Neural crest cell (in vitro differentiated cells): ENCODE measurements around the gene HJURP. TPM values are rescaled to one million over a fixed set of nuclear protein-coding genes. Genes with fewer than 3 reads are reported as not detected.

Experiments
- DNase-seq: peaks from one replicate; pipeline ENCODE4 v3.0.0; 2021; ENCODE audit warnings: low read depth, mixed read lengths, low spot score
- H3K27ac Mint-ChIP-seq: one replicate; pipeline ENCODE4 v1.8.0; 2021; ENCODE audit warnings: mild to moderate bottlenecking, mixed read lengths; ENCODE audit not compliant: unreplicated experiment
- H3K27me3 Mint-ChIP-seq: 2 replicates; pipeline ENCODE4 v1.8.0; 2021; ENCODE audit warnings: low read depth, mild to moderate bottlenecking, mixed read lengths
- H3K36me3 Mint-ChIP-seq: 2 replicates; pipeline ENCODE4 v1.8.0; 2021; ENCODE audit warnings: low read depth, mild to moderate bottlenecking, mixed read lengths
- H3K4me1 Mint-ChIP-seq: 2 replicates; pipeline ENCODE4 v1.8.0; 2021; ENCODE audit warnings: mixed read lengths
- H3K4me3 Mint-ChIP-seq: one replicate; pipeline ENCODE4 v1.8.0; 2021; ENCODE audit warnings: mild to moderate bottlenecking, mixed read lengths
- H3K9me3 Mint-ChIP-seq: 2 replicates; pipeline ENCODE4 v1.8.0; 2021; ENCODE audit warnings: mixed read lengths
- CTCF ChIP-seq: fragments of 200-600 bp; sonication (generic); conservative IDR thresholded peaks from 2 replicates; pipeline ENCODE4 v1.5.0; 2021; ENCODE audit warnings: antibody characterized with exemption, mild to moderate bottlenecking
- total RNA-seq: library from RNA; stranded (reverse); gene quantifications from 2 replicates; pipeline ENCODE4 v1.2.1, GENCODE V29; 2021

Gene HJURP
- total RNA-seq, 1 donor from 2014 or later, result 63.6 TPM

- no peak for DNase-seq
- H3K36me3 Mint-ChIP-seq, result no peaks in the 10 kb centered on the region
- H3K27ac Mint-ChIP-seq, result peak overlapping the region; percentile 57
- no peak overlapping the region for H3K4me3 Mint-ChIP-seq
- H3K27me3 Mint-ChIP-seq, result no peaks in the 10 kb centered on the region
- TF ChIP-seq CTCF, result no peak
- H3K9me3 Mint-ChIP-seq, result no peaks in the 10 kb centered on the region
- H3K4me1 Mint-ChIP-seq, result peaks cover 12% of the 10 kb centered on the region
These were observed 34.2 kb downstream of the HJURP start for GRCh38 chr2:233819884-233820773.

GRCh38 chr2:233818639-233819621, 35.4 kb downstream of the HJURP start:
- Mint-ChIP-seq H3K4me1 (peaks cover 12% of the 10 kb centered on the region), H3K27ac (no peak overlapping the region), H3K9me3 (no peaks in the 10 kb centered on the region), H3K36me3 (no peaks in the 10 kb centered on the region), H3K4me3 (no peak overlapping the region), H3K27me3 (no peaks in the 10 kb centered on the region)
- DNase-seq, result no peak
- no peak for TF ChIP-seq CTCF

- H3K27ac Mint-ChIP-seq, result no peak overlapping the region
- H3K9me3 Mint-ChIP-seq, result no peaks in the 10 kb centered on the region
- peaks cover 12% of the 10 kb centered on the region for H3K4me1 Mint-ChIP-seq
- no peaks in the 10 kb centered on the region for H3K36me3 Mint-ChIP-seq
- no peak for DNase-seq
- no peak for TF ChIP-seq CTCF
- no peaks in the 10 kb centered on the region for H3K27me3 Mint-ChIP-seq
- no peak overlapping the region for H3K4me3 Mint-ChIP-seq
These were observed 36.2 kb downstream of the HJURP start for GRCh38 chr2:233817995-233818638.

- Mint-ChIP-seq H3K4me3 (no peak overlapping the region), H3K36me3 (no peaks in the 10 kb centered on the region), H3K4me1 (peaks cover 12% of the 10 kb centered on the region), H3K27ac (no peak overlapping the region), H3K9me3 (no peaks in the 10 kb centered on the region), H3K27me3 (no peaks in the 10 kb centered on the region)
- DNase-seq, result no peak
- TF ChIP-seq CTCF, result no peak
These were observed 36.9 kb downstream of the HJURP start for GRCh38 chr2:233817361-233817911.

- H3K4me3 Mint-ChIP-seq, result no peak overlapping the region
- H3K9me3 Mint-ChIP-seq, result no peaks in the 10 kb centered on the region
- H3K27ac Mint-ChIP-seq, result no peak overlapping the region
- TF ChIP-seq CTCF, result no peak
- peaks cover 12% of the 10 kb centered on the region for H3K4me1 Mint-ChIP-seq
- H3K36me3 Mint-ChIP-seq, result no peaks in the 10 kb centered on the region
- H3K27me3 Mint-ChIP-seq, result no peaks in the 10 kb centered on the region
- no peak for DNase-seq
These were observed 37.6 kb downstream of the HJURP start for GRCh38 chr2:233816771-233817170.
